K562 (cell line): ENCODE measurements around the gene OR4D9. TPM values are rescaled to one million over a fixed set of nuclear protein-coding genes. Genes with fewer than 3 reads are reported as not detected.

ENCODE experiments used
- BCLAF1 ChIP-seq, 2 experiments: fragments of 450-650 bp in 1 of 2; IDR thresholded peaks; 2 replicates each; pipeline ENCODE4 v1.6.1; 2011 to 2017; ENCODE audit warnings: low read depth in 2 of 2, antibody characterized with exemption in 1 of 2, borderline replicate concordance in 1 of 2, low read length in 1 of 2, mild to moderate bottlenecking in 1 of 2, mixed read lengths in 1 of 2; ENCODE audit not compliant: control insufficient read depth in 1 of 2
- FOXJ3 ChIP-seq: sonication (generic); formaldehyde crosslinking; IDR thresholded peaks from 2 replicates; pipeline ENCODE4 v1.4.0; 2020; ENCODE audit warnings: mild to moderate bottlenecking, missing genetic modification reagents
- LEF1 ChIP-seq: fragments of 450-650 bp; IDR thresholded peaks from 2 replicates; pipeline ENCODE4 v1.6.1; 2016; ENCODE audit warnings: mild to moderate bottlenecking
- NFE2 ChIP-seq: IDR thresholded peaks from 2 replicates; pipeline ENCODE4 v1.6.1; 2014; ENCODE audit warnings: antibody characterized with exemption, low read depth
- SREBF1 ChIP-seq: fragments of 150-350 bp; IDR thresholded peaks from 2 replicates; pipeline ENCODE4 v1.6.1; 2014; ENCODE audit warnings: antibody characterized with exemption, low read depth, low read length, borderline replicate concordance
- SRSF7 ChIP-seq: fragments of 200-400 bp; formaldehyde crosslinking; optimal IDR thresholded peaks from 2 replicates; pipeline ENCODE3; 2017; ENCODE audit warnings: mild to moderate bottlenecking, low read depth, low read length
- TFE3 ChIP-seq: fragments of 450-650 bp; formaldehyde crosslinking; IDR thresholded peaks from 2 replicates; pipeline ENCODE4 v1.4.0; 2020; ENCODE audit warnings: mild to moderate bottlenecking, mixed read lengths
- ZNF121 ChIP-seq: sonication (generic); formaldehyde crosslinking; conservative IDR thresholded peaks from 2 replicates; pipeline ENCODE4 v1.8.0; 2022; ENCODE audit warnings: missing genetic modification reagents
- ZNF316 ChIP-seq: fragments of 450-650 bp; IDR thresholded peaks from 2 replicates; pipeline ENCODE4 v1.6.1; 2016
- polyA plus RNA-seq, 8 experiments: library from polyadenylated mRNA; depleted of rRNA in 4 of 8; stranded (reverse) in 5 of 8; unstranded in 3 of 8; fragments of >200 nt; fragmentation: Nextera tagmentation in 2 of 8; fragmentation: Illumina TruSeq in 1 of 8; extraction: Ambion mirVana in 2 of 8; extraction: Trizol in 1 of 8; gene quantifications; 2 replicates each; pipeline versions ENCODE4 v1.2.1 to v1.2.3, GENCODE V29; 2011 to 2014; ENCODE audit warnings: inconsistent platforms in 1 of 8, missing spikeins in 1 of 8
- total RNA-seq, 7 experiments: library from RNA; depleted of rRNA in 6 of 7; stranded (reverse); fragments of >200 nt in 6 of 7; fragmentation: Illumina TruSeq in 2 of 7; extraction: Trizol in 2 of 7; gene quantifications; 2 replicates each; pipeline versions ENCODE4 v1.2.1 to v1.2.3, GENCODE V29; 2011 to 2021; ENCODE audit warnings: low replicate concordance in 1 of 7

OR4D9 gene
- total and polyA plus RNA-seq, 9 of the 15 experiments (the other 6 are each of a cell fraction or from before 2014, with no cell fraction given) = not detected

DNA sequence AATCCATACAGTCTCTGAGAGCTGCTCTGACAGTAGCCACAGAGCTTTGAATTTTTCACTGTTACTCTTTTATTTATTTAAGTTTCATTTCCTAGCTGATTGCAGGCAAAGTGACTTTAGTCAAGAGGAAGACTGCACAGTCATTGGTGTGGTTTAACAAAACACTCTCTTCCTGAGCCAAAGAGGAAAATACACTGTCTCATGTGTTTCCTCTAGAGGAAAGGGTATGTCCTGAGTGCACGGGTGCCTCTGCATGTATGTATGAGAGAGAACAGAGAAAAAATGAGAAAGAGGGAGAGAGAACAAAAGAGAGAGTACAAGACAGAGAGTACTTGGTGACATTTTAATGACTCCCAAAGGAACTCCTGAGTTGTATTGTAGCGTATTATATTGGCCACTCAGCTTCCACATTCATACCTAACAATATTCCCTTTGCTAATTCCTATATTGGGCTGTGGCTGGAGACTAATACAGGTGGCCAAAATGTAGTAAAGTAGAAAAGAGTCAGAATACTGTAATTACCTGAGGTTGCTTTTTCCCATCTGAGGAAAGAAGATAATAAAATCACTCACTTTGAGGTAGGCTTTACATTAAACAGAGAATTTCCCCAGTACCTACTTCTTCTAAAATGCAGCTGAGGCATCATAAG lies at the start of gene OR4D9 (continued):
- no peak for TF ChIP-seq TFE3
- TF ChIP-seq ZNF121 (CRISPR knock-in tag) = no peak
- TF ChIP-seq ZNF316 = peak; percentile 22; the same call in 1 of the 2 replicates
- no peak for TF ChIP-seq SREBF1
- no peak for TF ChIP-seq BCLAF1 (IDR thresholded peaks at IDR 0.05; ENCODE audit: borderline replicate concordance in 1 of 2, control insufficient read depth in 1 of 2, low read depth in 2 of 2, low read length in 1 of 2)
- TF ChIP-seq SRSF7 = no peak
- no peak for TF ChIP-seq FOXJ3 (CRISPR knock-in tag)
- no peak for TF ChIP-seq LEF1
- peak; percentile 77 for TF ChIP-seq NFE2
